WTC11 (cell line): Measurements from ENCODE around the gene CEP57L1. TPM values are rescaled to one million over a fixed set of nuclear protein-coding genes. Genes with fewer than 3 reads are reported as not detected.

Experiments
- ATAC-seq: fragments of 200-7000 bp; cut with Tn5 transposase; 2 replicates; pipeline ENCODE4 v1.10.0; 2021; ENCODE audit warnings: mild to moderate bottlenecking, moderate library complexity
- CTCF ChIA-PET: fragments of 300-600 bp; sonication (Branson Sonifier 250); formaldehyde crosslinking; loops from one replicate; lab custom pipeline; 2021; ENCODE audit warnings: antibody characterized with exemption; lab: Charles Lee
- POLR2A ChIA-PET: fragments of 350-600 bp; sonication (Branson Sonifier 250); formaldehyde crosslinking; loops from one replicate; lab custom pipeline; 2021; ENCODE audit warnings: antibody characterized with exemption; lab: Charles Lee
- DNase-seq: peaks from one replicate; pipeline ENCODE4 v3.0.0; 2021; ENCODE audit warnings: low spot score
- H3K27ac Mint-ChIP-seq: 2 replicates; pipeline ENCODE4 v1.8.0; 2021; ENCODE audit warnings: mixed read lengths
- H3K27me3 Mint-ChIP-seq: 2 replicates; pipeline ENCODE4 v1.8.0; 2021; ENCODE audit warnings: low read depth, mild to moderate bottlenecking, moderate library complexity, mixed read lengths
- H3K36me3 Mint-ChIP-seq: 2 replicates; pipeline ENCODE4 v1.8.0; 2021; ENCODE audit warnings: mixed read lengths
- H3K4me1 Mint-ChIP-seq: 2 replicates; pipeline ENCODE4 v1.8.0; 2022; ENCODE audit warnings: mixed read lengths
- H3K4me3 Mint-ChIP-seq: 2 replicates; pipeline ENCODE4 v1.8.0; 2021; ENCODE audit warnings: mild to moderate bottlenecking, moderate library complexity, mixed read lengths
- H3K9me3 Mint-ChIP-seq: 2 replicates; pipeline ENCODE4 v1.8.0; 2021; ENCODE audit warnings: mixed read lengths
- ATF1 ChIP-seq: sonication (generic); formaldehyde crosslinking; IDR thresholded peaks from 2 replicates; pipeline ENCODE4 v1.8.1; 2023; ENCODE audit warnings: mild to moderate bottlenecking, moderate library complexity, missing genetic modification reagents
- E2F1 ChIP-seq: sonication (generic); formaldehyde crosslinking; IDR thresholded peaks from 2 replicates; pipeline ENCODE4 v1.8.0; 2022; ENCODE audit warnings: mild to moderate bottlenecking, missing genetic modification reagents
- ESRRA ChIP-seq: sonication (generic); formaldehyde crosslinking; IDR thresholded peaks from 2 replicates; pipeline ENCODE4 v1.8.1; 2022; ENCODE audit warnings: mild to moderate bottlenecking, missing genetic modification reagents, borderline replicate concordance
- GABPB1 ChIP-seq: sonication (generic); formaldehyde crosslinking; IDR thresholded peaks from 2 replicates; pipeline ENCODE4 v1.8.1; 2023; ENCODE audit warnings: mild to moderate bottlenecking, missing genetic modification reagents
- HMGXB4 ChIP-seq: sonication (generic); formaldehyde crosslinking; IDR thresholded peaks from 2 replicates; pipeline ENCODE4 v1.8.1; 2023; ENCODE audit warnings: mild to moderate bottlenecking, moderate library complexity, missing genetic modification reagents
- MYBL2 ChIP-seq: sonication (generic); formaldehyde crosslinking; IDR thresholded peaks from 2 replicates; pipeline ENCODE4 v1.8.1; 2023; ENCODE audit warnings: mild to moderate bottlenecking, moderate library complexity, missing genetic modification reagents
- PRRX2 ChIP-seq: fragments of 250-450 bp; sonication (Bioruptor Pico); IDR thresholded peaks from 2 replicates; pipeline ENCODE4 v1.8.0; 2021; ENCODE audit warnings: mild to moderate bottlenecking
- SOX15 ChIP-seq: fragments of 250-450 bp; sonication (Bioruptor Pico); IDR thresholded peaks from 2 replicates; pipeline ENCODE4 v1.9.0; 2021; ENCODE audit warnings: mild to moderate bottlenecking
- SP1 ChIP-seq: sonication (generic); formaldehyde crosslinking; conservative IDR thresholded peaks from 2 replicates; pipeline ENCODE4 v1.8.1; 2022; ENCODE audit warnings: missing genetic modification reagents
- STAT6 ChIP-seq: sonication (generic); formaldehyde crosslinking; conservative IDR thresholded peaks from 2 replicates; pipeline ENCODE4 v1.8.1; 2023; ENCODE audit warnings: mild to moderate bottlenecking, low read depth, missing genetic modification reagents, moderate library complexity
- ZBTB43 ChIP-seq: sonication (generic); formaldehyde crosslinking; IDR thresholded peaks from 2 replicates; pipeline ENCODE4 v1.8.1; 2023; ENCODE audit warnings: mild to moderate bottlenecking, missing genetic modification reagents
- ZNF396 ChIP-seq: fragments of 250-450 bp; sonication (Bioruptor Pico); IDR thresholded peaks from 2 replicates; pipeline ENCODE4 v1.8.0; 2021; ENCODE audit warnings: mild to moderate bottlenecking, moderate library complexity, borderline replicate concordance
- ZNF416 ChIP-seq: fragments of 250-450 bp; sonication (Bioruptor Pico); IDR thresholded peaks from 2 replicates; pipeline ENCODE4 v1.9.0; 2021; ENCODE audit warnings: mild to moderate bottlenecking, inconsistent platforms
- ZNF532 ChIP-seq: fragments of 250-450 bp; sonication (Bioruptor Pico); IDR thresholded peaks from 2 replicates; pipeline ENCODE4 v1.9.0; 2021; ENCODE audit warnings: mild to moderate bottlenecking, borderline replicate concordance
- total RNA-seq: library from RNA; stranded (reverse); gene quantifications from 3 replicates; pipeline ENCODE4 v1.2.3, GENCODE V29; 2021

The CEP57L1 gene
- total RNA-seq, 1 experiment from 2014 or later: 13.1 TPM

GRCh38 chr6:109050012-109050411 is 45.3 kb upstream of the CEP57L1 start (continued):
- no peak for TF ChIP-seq E2F1 (CRISPR knock-in tag)
- TF ChIP-seq ESRRA (CRISPR knock-in tag): no peak
- TF ChIP-seq ATF1 (CRISPR knock-in tag): no peak
- TF ChIP-seq ZNF396 (CRISPR knock-in tag): no peak
- no peak for TF ChIP-seq ZNF532
- TF ChIP-seq PRRX2 (CRISPR knock-in tag): no peak
- no peak for TF ChIP-seq ZBTB43
- no peak for TF ChIP-seq ZNF416 (CRISPR knock-in tag)
- no peak for TF ChIP-seq STAT6 (CRISPR knock-in tag)
- TF ChIP-seq HMGXB4: no peak

- ChIA-PET POLR2A (interaction anchor here (1.3 kb wide), 1 partner anchor 105 kb away, joined by 3 read pairs; no protein-coding TSS in a partner anchor), CTCF (no interaction called here)
- no peak for DNase-seq
- Mint-ChIP-seq H3K9me3 (peaks cover 17% of the 10 kb centered on the region), H3K27ac (0 out of 2 replicates have a peak overlapping the region, but pooled peaks have one; percentile 36), H3K4me1 (peaks cover 13% of the 10 kb centered on the region), H3K36me3 (peaks cover 13% of the 10 kb centered on the region), H3K27me3 (no peaks in the 10 kb centered on the region), H3K4me3 (no peak overlapping the region)
- no peak for ATAC-seq
- TF ChIP-seq SP1 (CRISPR knock-in tag) (no peak), GABPB1 (CRISPR knock-in tag) (peak; percentile 32; the same call in 1 of the 2 replicates), SOX15 (CRISPR knock-in tag) (no peak), ZNF532 (no peak), MYBL2 (CRISPR knock-in tag) (no peak)
Observed at GRCh38 chr6:109050447-109051102, 44.7 kb upstream of the CEP57L1 start.
